T47D (cell line): ENCODE results near the gene DCST2.

Source experiments
- DNase-seq, 2 experiments: peaks; one replicate each; pipeline versions ENCODE4 v3.0.0 to v3.0.0-alpha.2; 2011 to 2012; ENCODE audit warnings: low read depth in 1 of 2, low spot score in 1 of 2
- JUND ChIP-seq: IDR thresholded peaks from 2 replicates; pipeline ENCODE4 v1.6.1; 2012; ENCODE audit warnings: low read depth
- in situ Hi-C: cut with HindIII; loops from 2 replicates; pipeline ENCODE4 v1.10.0; 2016; ENCODE audit warnings: low sequenced_read_pairs, low pct_unique_long_range_greater_than_20kb

Gene DCST2

DNA sequence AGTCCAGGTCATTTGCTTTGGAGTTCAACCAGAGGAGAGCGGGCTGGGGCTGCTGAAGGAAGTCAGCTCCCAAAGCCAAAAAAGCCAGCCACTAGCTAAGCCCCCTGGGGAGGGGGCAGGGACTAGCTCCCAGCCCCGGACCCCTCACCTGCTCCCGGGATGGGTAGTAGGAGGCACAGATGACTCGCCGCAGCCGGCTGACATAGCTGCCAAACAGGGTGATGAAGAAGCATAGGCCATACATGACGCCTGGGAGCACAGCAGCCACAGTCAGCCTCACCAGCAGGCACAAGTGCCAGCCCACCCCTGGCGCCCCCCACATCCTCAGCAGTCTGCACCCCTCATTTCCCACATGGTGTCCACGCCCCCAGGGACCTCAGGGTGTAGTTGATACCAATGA, 7.4 kb downstream of the DCST2 start:
- no peak for TF ChIP-seq JUND
- in situ Hi-C loops = no loop called here
- DNase-seq = no peak

DNA sequence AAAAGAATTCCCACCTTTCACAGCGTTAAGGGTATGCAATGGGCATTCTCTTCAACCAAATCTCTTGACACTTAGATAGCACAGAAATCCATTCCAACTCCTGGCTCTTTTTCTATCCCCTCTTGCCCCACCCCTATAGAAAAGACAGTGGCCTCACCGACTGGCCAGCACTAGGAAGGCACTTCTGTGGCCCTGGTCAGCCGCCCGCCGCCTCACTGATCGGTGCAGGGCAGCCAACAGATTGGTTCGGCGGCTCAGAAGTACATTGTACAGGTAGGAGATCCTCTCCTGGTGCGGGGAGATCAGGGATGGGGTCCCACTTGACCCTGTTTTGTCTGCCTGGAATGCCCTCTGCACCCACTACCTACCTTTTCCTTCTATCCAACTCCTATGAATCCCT, 9.3 kb downstream of the DCST2 start:
- in situ Hi-C loops = no loop called here
- no peak for TF ChIP-seq JUND
- DNase-seq = no peak

DNA sequence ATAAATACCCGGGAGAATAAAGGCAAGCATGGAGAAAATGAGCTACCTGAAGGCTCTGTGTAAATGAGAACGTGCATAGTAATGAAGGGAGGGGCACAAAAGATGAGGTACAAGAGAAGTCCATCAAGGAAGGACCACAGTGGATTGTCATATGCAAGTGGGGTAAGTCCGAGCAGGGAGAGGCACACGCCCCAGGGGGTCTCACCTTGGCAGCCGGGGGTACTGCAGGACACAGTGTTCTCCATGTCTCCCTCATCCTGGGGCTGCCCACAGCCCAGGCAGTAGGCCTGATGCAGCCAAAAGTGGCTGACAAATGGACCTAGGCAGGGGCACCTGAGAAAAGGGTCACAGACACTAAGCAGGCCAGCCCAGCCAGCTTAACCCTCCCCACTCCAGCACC, 10.0 kb downstream of the DCST2 start:
- TF ChIP-seq JUND = no peak
- DNase-seq = no peak
- in situ Hi-C loops = no loop called here

DNA sequence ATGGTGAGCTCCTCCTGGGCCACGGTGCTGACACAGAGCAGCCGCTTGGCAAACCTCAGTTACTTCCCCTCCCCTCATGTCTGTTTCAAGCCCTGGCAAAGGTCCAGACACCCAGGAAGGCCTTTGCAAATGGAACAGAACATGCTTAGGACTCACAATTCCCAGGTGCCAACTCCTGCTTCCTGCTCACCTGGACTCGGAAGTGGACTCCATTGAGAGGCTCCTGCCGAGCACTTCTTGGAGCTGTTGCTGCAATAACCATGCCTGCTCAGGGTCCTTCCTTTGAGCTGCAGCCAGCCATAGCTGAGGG, 10.7 kb downstream of the DCST2 start:
- in situ Hi-C loops = no loop called here
- no peak for TF ChIP-seq JUND

DNA sequence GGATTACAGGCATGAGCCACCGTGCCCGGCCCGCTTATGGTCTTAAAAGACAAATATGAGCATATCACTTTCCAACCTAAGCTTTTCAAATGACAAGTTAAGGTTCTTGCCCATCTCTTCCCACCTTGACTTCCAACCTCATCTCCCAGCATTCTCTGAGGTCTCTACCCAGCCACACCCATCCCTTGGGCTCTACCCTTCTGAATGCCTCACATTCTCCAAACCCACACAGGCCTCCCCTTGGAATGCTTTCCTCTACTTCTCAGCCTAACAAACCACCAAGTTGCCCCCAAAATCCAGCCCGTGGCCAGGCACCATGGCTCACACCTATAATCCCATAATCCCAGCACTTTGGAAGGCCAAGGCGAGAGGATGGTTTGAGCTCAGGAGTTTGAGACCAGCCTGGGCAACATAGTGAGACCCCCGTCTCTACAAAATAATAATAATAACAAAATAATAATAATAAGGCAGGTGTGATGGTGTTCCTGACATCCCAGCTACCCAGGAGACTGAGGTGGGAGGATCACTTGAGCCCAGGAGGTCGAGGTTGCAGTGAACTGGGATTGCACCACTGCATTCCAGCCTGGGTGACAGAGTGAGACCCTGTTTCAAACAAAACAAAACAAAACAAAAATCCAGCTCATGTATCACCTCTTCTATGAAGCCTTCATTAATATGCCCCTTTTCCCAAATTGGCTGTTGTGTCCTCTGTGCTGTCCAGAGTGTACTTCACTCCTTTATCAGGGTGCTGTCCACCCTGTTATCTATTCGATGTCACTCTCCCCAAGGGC, 11.2 kb downstream of the DCST2 start:
- DNase-seq = no peak
- in situ Hi-C loops = no loop called here

More for the DNA sequence above, 10.7 kb downstream of the DCST2 start:
- DNase-seq = peak in 1 of 2 experiments; percentile 57

DNA sequence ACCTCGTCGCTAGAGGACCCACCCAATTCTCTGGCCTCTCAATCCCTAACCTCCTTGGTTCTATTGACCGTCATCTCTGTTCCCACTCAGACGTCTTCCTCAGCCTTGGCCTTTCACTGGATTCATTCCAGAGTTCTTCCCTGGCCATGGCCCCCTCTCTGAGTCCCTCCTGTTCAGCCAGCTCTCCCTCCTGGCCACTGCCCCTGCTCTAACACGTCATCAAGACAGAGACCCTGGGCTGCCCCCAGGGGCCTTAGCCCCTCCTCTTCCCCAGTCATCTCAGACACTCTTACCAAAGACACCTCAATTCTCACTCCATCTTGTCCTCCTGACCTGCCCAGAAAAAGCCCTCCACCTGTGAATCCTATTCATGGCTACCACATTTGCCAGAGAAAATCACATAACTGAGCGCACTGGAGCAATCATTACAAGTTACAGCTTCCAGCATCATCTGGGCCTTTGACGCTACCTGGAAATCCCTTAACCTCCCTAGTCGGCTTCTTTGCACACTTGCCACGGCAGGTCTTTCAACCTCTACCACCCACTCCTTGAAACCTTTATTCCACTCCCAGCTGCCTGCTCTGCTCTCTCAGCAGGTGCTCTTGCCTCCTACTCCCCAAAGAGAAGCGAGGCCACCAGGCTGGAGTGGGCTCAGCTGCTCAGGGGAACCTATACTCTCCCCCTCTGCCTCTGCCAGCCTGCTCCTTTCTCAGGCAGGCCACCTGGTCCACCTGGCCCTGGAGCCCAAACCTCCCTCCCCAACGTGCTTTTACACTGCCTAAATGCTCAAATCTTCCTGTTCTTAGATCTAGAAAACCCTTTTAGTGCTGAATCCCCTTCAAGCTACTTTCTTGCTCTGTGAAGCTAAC, 14.0 kb downstream of the DCST2 start:
- no peak for TF ChIP-seq JUND
- in situ Hi-C loops = no loop called here
- DNase-seq = no peak

More for the DNA sequence above, 11.2 kb downstream of the DCST2 start:
- TF ChIP-seq JUND = no peak

DNA sequence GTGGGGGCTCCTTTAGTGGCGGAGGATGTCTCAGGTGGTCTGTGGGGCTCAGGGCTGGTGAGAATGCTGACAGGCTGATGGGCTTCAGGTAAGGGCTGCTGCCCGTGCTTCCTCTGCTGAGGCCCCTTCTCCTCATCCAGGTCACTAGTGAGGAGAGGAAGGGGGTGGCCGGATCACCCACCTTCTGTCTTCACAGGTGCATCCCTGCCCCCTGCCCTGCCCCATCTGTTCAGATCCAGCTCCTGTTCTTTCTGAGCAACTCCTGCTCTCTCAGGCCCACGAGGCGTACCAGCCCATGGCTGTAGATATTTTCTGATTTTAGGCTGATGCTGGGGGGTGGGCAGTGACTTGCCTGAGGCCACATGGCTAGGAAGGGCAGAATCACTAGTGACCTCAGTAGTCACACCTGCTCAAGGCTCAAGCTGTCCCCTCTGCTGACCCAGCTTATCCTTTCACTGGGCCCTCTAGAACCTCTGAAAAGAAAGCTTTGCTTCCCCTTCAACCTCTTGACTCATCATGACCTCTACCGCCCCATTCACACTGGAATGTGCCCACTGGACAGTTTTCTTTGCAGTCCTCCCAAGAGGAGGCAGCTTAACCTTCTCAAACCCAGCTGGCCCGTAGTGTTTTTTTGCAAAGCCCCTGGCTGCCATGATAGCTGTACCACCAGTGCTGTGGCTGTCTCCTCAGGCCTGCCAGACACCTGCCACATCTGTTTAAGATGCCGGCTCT, 14.8 kb downstream of the DCST2 start:
- no peak for TF ChIP-seq JUND
- no peak for DNase-seq
- in situ Hi-C loops = no loop called here

DNA sequence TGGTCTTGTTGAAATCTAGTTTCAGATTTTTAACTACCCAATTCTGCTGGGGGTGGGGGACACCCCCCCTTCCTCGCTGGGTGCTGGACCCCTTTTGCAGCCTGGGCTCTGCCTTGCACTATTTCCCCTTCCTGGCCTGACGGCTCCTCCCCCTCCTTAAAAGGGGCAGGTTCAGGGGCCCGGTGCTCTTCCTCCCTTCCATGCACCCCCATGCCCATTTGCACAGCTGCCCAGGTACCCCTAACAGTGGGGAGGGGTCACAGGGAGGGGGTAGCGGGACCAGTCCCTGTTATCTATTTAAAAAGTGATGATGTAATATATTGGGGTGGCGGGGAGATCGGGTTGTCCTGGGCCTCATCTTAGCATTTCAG, 15.7 kb downstream of the DCST2 start:
- in situ Hi-C loops = no loop called here
- no peak for DNase-seq
- TF ChIP-seq JUND = no peak

DNA sequence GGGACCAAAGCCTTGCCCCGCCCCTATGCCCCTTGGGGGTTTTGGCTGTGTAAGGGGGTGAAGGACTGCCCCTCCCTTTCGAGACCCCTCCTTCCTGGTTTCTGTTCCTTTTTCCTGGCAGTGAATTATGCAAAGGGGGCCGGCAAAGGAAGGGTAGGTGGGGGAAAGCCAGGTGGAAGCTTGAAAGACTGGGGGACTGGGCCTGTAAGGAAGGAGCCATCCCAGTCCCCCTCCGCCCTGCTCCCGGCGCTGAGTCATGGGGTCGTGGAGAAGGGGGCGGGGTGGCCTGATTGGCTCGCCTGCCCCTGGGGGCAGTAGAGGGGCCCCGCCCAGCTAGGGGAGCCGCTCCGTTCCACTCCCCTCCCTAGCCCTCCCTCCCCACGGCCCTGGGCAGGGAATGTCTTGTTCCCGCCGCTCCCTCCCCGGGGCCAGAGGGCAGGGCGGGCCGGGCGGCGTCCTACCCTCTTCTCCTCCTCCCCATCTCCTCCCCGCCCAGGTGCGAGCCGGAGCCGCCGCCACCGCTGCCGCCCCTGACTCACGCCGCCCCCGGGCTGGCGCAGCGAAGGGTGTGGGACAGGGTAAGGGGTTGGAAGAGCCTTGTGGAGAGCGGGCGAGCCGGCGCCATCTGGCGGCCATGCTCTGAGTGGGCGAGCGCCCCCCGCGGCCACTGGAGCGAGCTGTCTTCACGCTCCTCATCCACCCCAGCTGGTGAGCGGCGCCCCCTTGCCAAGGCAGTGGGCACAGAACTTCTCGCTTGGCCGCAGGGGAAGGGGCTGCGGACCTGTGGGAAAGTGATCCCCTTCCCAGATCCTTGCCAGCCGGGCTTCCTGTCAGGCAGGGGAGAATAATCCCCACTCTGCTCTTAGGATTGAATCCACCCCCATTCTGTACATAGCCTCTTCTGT, 16.3 kb downstream of the DCST2 start:
- peak; percentile 65 to 95 for DNase-seq
- no peak for TF ChIP-seq JUND
- in situ Hi-C loops = no loop called here

DNA sequence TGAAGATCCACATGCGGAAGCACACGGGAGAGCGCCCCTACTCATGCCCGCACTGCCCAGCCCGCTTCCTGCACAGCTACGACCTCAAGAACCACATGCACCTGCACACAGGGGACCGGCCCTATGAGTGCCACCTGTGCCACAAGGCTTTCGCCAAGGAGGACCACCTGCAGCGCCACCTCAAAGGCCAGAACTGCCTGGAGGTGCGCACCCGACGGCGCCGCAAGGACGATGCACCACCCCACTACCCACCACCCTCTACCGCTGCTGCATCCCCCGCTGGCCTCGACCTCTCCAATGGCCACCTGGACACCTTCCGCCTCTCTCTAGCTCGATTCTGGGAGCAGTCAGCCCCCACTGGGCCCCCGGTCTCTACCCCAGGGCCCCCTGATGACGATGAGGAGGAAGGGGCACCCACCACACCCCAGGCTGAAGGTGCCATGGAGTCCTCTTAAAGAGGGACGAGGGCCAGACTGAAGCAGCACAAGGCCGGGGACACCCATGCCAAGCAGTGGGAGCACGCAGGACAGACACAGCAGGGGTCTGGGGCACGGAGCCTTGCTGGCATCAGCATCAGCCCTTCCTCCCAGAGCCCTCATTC, 17.2 kb downstream of the DCST2 start:
- in situ Hi-C loops = no loop called here
- no peak for TF ChIP-seq JUND
- DNase-seq = no peak

DNA sequence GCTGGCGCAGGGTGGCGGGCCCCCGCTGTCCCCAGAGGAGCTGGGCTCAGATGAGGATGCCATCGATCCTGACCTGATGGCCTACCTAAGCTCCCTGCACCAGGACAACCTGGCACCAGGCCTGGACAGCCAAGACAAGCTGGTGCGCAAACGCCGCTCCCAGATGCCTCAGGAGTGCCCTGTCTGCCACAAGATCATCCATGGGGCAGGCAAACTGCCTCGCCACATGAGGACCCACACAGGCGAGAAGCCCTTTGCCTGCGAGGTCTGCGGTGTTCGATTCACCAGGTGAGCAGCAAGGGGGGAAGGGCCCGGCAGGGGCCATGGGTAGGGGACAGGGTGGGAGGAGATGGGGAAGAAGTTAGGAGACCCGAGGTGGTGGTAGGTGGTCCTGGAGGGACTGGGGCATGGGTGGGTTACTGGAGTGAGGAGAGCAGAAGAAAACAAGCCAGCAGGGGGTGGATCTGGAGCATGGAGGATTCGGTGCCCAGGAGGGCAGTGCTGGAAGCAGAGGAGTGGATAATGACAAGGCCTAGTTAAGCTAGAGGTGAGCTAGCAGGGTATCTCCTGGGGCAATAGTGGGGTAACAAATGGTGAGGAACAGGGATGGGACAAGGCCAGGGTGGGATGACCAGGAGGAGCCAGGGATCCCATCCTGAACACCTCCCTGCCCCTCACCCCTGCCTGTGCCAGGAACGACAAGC, 17.9 kb downstream of the DCST2 start:
- DNase-seq = no peak
- in situ Hi-C loops = no loop called here
- no peak for TF ChIP-seq JUND
